Daoy (cell line): Measurements from ENCODE around the gene PAPPA. TPM values are rescaled to one million over a fixed set of nuclear protein-coding genes. Genes with fewer than 3 reads are reported as not detected.
A peak's percentile ranks its signal among the peaks of the same experiment; 100 is the strongest.

Experiments
- DNase-seq: peaks from one replicate; pipeline ENCODE4 v3.0.0-alpha.2; 2015; ENCODE audit warnings: low read depth
- total RNA-seq: library from RNA; depleted of rRNA; stranded (reverse); fragments of >200 nt; shearing (Covaris generic); gene quantifications from 2 replicates; pipeline ENCODE4 v1.2.3, GENCODE V29; 2014

Gene PAPPA
- total RNA-seq, 1 experiment from 2014 or later = 9.9 TPM

- peak; percentile 85 for DNase-seq
Measured at GRCh38 chr9:116275418-116276195, 122.0 kb downstream of the PAPPA start.

- no peak for DNase-seq
Measured at GRCh38 chr9:116276196-116276493, 122.6 kb downstream of the PAPPA start.

GRCh38 chr9:116276651-116277121, 123.1 kb downstream of the PAPPA start:
- DNase-seq = peak; percentile 60

- peak; percentile 66 for DNase-seq
Measured at GRCh38 chr9:116278326-116278725, 124.7 kb downstream of the PAPPA start.

GRCh38 chr9:116279230-116279629, 125.6 kb downstream of the PAPPA start:
- DNase-seq = peak; percentile 97

GRCh38 chr9:116280529-116280928, 126.9 kb downstream of the PAPPA start:
- peak; percentile 51 for DNase-seq

GRCh38 chr9:116282597-116282996, 129.0 kb downstream of the PAPPA start:
- no peak for DNase-seq

GRCh38 chr9:116284518-116284917, 130.9 kb downstream of the PAPPA start:
- peak; percentile 30 for DNase-seq

GRCh38 chr9:116285320-116285719, 131.7 kb downstream of the PAPPA start:
- DNase-seq = peak; percentile 52

- peak; percentile 72 for DNase-seq
Measured at GRCh38 chr9:116286297-116286696, 132.7 kb downstream of the PAPPA start.

- peak; percentile 57 for DNase-seq
Measured at GRCh38 chr9:116287721-116288120, 134.1 kb downstream of the PAPPA start.

- peak; percentile 99 for DNase-seq
Measured at GRCh38 chr9:116288658-116289057, 135.1 kb downstream of the PAPPA start.

- DNase-seq = no peak
Measured at GRCh38 chr9:116297346-116297745, 143.8 kb downstream of the PAPPA start.

GRCh38 chr9:116298249-116298648, 144.7 kb downstream of the PAPPA start:
- DNase-seq = no peak

GRCh38 chr9:116298878-116299391, 145.3 kb downstream of the PAPPA start:
- no peak for DNase-seq

- no peak for DNase-seq
Measured at GRCh38 chr9:116300360-116300870, 146.8 kb downstream of the PAPPA start.

GRCh38 chr9:116303270-116303669, 149.7 kb downstream of the PAPPA start:
- DNase-seq = no peak

- no peak for DNase-seq
Measured at GRCh38 chr9:116303886-116304538, 150.4 kb downstream of the PAPPA start.

GRCh38 chr9:116304761-116305160, 151.2 kb downstream of the PAPPA start:
- no peak for DNase-seq

GRCh38 chr9:116308076-116308475, 154.5 kb downstream of the PAPPA start:
- no peak for DNase-seq

- no peak for DNase-seq
Measured at GRCh38 chr9:116309900-116310611, 156.5 kb downstream of the PAPPA start.

GRCh38 chr9:116312221-116312620, 158.6 kb downstream of the PAPPA start:
- DNase-seq = no peak
